A549 (cell line): ENCODE measurements around the gene BMPR2. TPM values are rescaled to one million over a fixed set of nuclear protein-coding genes. Genes with fewer than 3 reads are reported as not detected.
A peak's percentile ranks its signal among the peaks of the same experiment; 100 is the strongest.

Experiments used
- ATAC-seq, 2 experiments: fragments of 200-7000 bp in 1 of 2; fragments of >200 bp in 1 of 2; cut with Nextera tagmentation in 1 of 2; cut with Tn5 transposase in 1 of 2; 3 replicates each; pipeline versions ENCODE4 v1.8.0 to v1.9.1; 2018 to 2020; ENCODE audit warnings: mild to moderate bottlenecking in 1 of 2, moderate library complexity in 1 of 2
- CTCF ChIA-PET: fragments of 300-600 bp; sonication (Branson Sonifier 250); formaldehyde crosslinking; extraction: SDS; loops from one replicate; lab custom pipeline; 2021; ENCODE audit warnings: antibody characterized with exemption, inconsistent platforms; lab: Yijun Ruan, JAX
- POLR2A ChIA-PET: fragments of 350-600 bp; formaldehyde crosslinking; extraction: SDS; loops from one replicate; lab custom pipeline; 2021; ENCODE audit warnings: antibody characterized with exemption, inconsistent platforms; lab: Yijun Ruan, JAX
- DNase-seq, 2 experiments: peaks; one replicate each; pipeline versions ENCODE4 v3.0.0 to v3.0.0-alpha.2; 2011 to 2016; ENCODE audit warnings: low read depth in 1 of 2, low spot score in 1 of 2
- FAIRE-seq: peaks from 2 replicates; lab custom pipeline; 2011; peaks lifted over from hg19 to GRCh38; lab: Jason Lieb, UNC
- H3K27ac ChIP-seq, 2 experiments: fragments of >200 bp; sonication (Bioruptor Twin); formaldehyde crosslinking; 3 replicates each; pipeline ENCODE4 v1.5.1; 2016 to 2017
- H3K4me1 ChIP-seq: fragments of >200 bp; sonication (Bioruptor Twin); formaldehyde crosslinking; 3 replicates; pipeline ENCODE4 v1.6.1; 2016
- H3K4me2 ChIP-seq: fragments of >200 bp; sonication (Bioruptor Twin); formaldehyde crosslinking; 3 replicates; pipeline ENCODE4 v1.6.1; 2016
- H3K4me3 ChIP-seq: fragments of >200 bp; sonication (Bioruptor Twin); formaldehyde crosslinking; 3 replicates; pipeline ENCODE4 v1.5.1; 2016
- H3K9me3 ChIP-seq: fragments of >200 bp; sonication (Bioruptor Twin); formaldehyde crosslinking; 3 replicates; pipeline ENCODE4 v1.6.1; 2016
- CBX2 ChIP-seq: fragments of 200-600 bp; sonication (generic); IDR thresholded peaks from 2 replicates; pipeline ENCODE4 v1.6.1; 2016; ENCODE audit warnings: low read depth, mild to moderate bottlenecking, borderline replicate concordance
- EHF ChIP-seq: fragments of 250-450 bp; sonication (Bioruptor Pico); IDR thresholded peaks from 2 replicates; pipeline ENCODE4 v1.5.0; 2020; ENCODE audit warnings: mild to moderate bottlenecking
- EHMT2 ChIP-seq: fragments of 200-600 bp; sonication (generic); IDR thresholded peaks from 2 replicates; pipeline ENCODE4 v1.6.1; 2016; ENCODE audit warnings: antibody characterized with exemption, low read depth, mild to moderate bottlenecking, moderate library complexity
- ESRRA ChIP-seq: fragments of 150-350 bp; IDR thresholded peaks from 2 replicates; pipeline ENCODE4 v1.6.1; 2014; ENCODE audit warnings: mild to moderate bottlenecking, low read length, borderline replicate concordance
- FOSB ChIP-seq: fragments of 250-450 bp; sonication (Bioruptor Pico); IDR thresholded peaks from 2 replicates; pipeline ENCODE4 v1.5.0; 2020; ENCODE audit warnings: mild to moderate bottlenecking, moderate library complexity
- FOSL2 ChIP-seq, 2 experiments: fragments of 450-650 bp in 1 of 2; fragments of >200 bp in 1 of 2; sonication (Bioruptor Twin) in 1 of 2; formaldehyde crosslinking; IDR thresholded peaks; 2 replicates each; pipeline versions ENCODE4 v1.5.0 to v1.6.1; 2016 to 2020; ENCODE audit warnings: mild to moderate bottlenecking in 1 of 2, moderate library complexity in 1 of 2
- HDAC2 ChIP-seq: fragments of 200-600 bp; sonication (generic); IDR thresholded peaks from 2 replicates; pipeline ENCODE4 v1.6.1; 2016
- KDM1A ChIP-seq: fragments of 200-600 bp; sonication (generic); IDR thresholded peaks from 2 replicates; pipeline ENCODE4 v1.6.1; 2016; ENCODE audit warnings: low read depth, mild to moderate bottlenecking
- KDM5A ChIP-seq: fragments of 200-600 bp; sonication (generic); IDR thresholded peaks from 2 replicates; pipeline ENCODE4 v1.6.1; 2016; ENCODE audit warnings: antibody characterized with exemption, mild to moderate bottlenecking
- NR3C1 ChIP-seq: fragments of >200 bp; sonication (Bioruptor Twin); formaldehyde crosslinking; IDR thresholded peaks from 3 replicates; pipeline ENCODE4 v1.6.1; 2017
- PHF8 ChIP-seq: fragments of 200-600 bp; sonication (generic); IDR thresholded peaks from 2 replicates; pipeline ENCODE4 v1.6.1; 2016; ENCODE audit warnings: low read depth, mild to moderate bottlenecking, antibody characterized with exemption, moderate library complexity, borderline replicate concordance
- POLR2AphosphoS2 ChIP-seq: conservative IDR thresholded peaks from 2 replicates; pipeline ENCODE4 v1.6.1; 2012; ENCODE audit warnings: low read length, improper control_type of control experiment, inconsistent platforms
- RAD21 ChIP-seq, 2 experiments: fragments of >200 bp in 1 of 2; sonication (Bioruptor Twin) in 1 of 2; formaldehyde crosslinking in 1 of 2; IDR thresholded peaks in 1 of 2; conservative IDR thresholded peaks in 1 of 2; 2 replicates in 1 of 2; 3 replicates in 1 of 2; pipeline ENCODE4 v1.6.1; 2012 to 2018; ENCODE audit warnings: inconsistent platforms in 1 of 2
- RCOR1 ChIP-seq: fragments of 150-350 bp; IDR thresholded peaks from 2 replicates; pipeline ENCODE4 v1.6.1; 2014; ENCODE audit warnings: antibody characterized with exemption, low read length, low read depth
- RFX5 ChIP-seq: fragments of 450-650 bp; IDR thresholded peaks from 2 replicates; pipeline ENCODE4 v1.7.1; 2014; ENCODE audit warnings: antibody characterized with exemption, mild to moderate bottlenecking, moderate library complexity
- SREBF2 ChIP-seq: fragments of 450-650 bp; IDR thresholded peaks from 2 replicates; pipeline ENCODE4 v1.6.1; 2014; ENCODE audit warnings: mild to moderate bottlenecking, moderate library complexity
- TP53 ChIP-seq: fragments of 250-450 bp; sonication (Bioruptor Pico); IDR thresholded peaks from 2 replicates; pipeline ENCODE4 v1.5.0; 2021; ENCODE audit warnings: mild to moderate bottlenecking, moderate library complexity
- ZNF302 ChIP-seq: fragments of 250-450 bp; sonication (Bioruptor Pico); IDR thresholded peaks from 2 replicates; pipeline ENCODE4 v1.9.0; 2021; ENCODE audit warnings: inconsistent platforms, mild to moderate bottlenecking, moderate library complexity
- WGBS: methylation state at CpG from one replicate; pipeline ENCODE4 v1.1.6; 2017; ENCODE audit errors: missing lambda C conversion rate; 5-methylcytosine and 5-hydroxymethylcytosine counted together
- polyA plus RNA-seq, 4 experiments: library from polyadenylated mRNA; depleted of rRNA in 3 of 4; stranded (reverse); fragments of >200 nt; fragmentation: RNase III in 1 of 4; extraction: RNeasy Plus Mini Kit Qiagen cat#74134 plus additional on column Dnase treatment in 1 of 4; gene quantifications; 2 replicates in 3 of 4; 3 replicates in 1 of 4; pipeline ENCODE4 v1.2.3, GENCODE V29; 2011 to 2017
- TF ChIP-seq, protein P1 (sequence below): fragments of 200-600 bp; sonication (generic); IDR thresholded peaks from 2 replicates; pipeline ENCODE4 v1.6.1; 2016; ENCODE audit warnings: antibody characterized with exemption, mild to moderate bottlenecking, moderate library complexity
- TF ChIP-seq, protein P2 (sequence below): fragments of 150-350 bp; IDR thresholded peaks from 2 replicates; pipeline ENCODE4 v1.6.1; 2014; ENCODE audit warnings: low read depth, mild to moderate bottlenecking, low read length
- TF ChIP-seq, protein P3 (sequence below): IDR thresholded peaks from 2 replicates; pipeline ENCODE4 v1.6.1; 2012; ENCODE audit warnings: low read depth, borderline replicate concordance
- TF ChIP-seq, protein P4 (sequence below): fragments of 250-450 bp; sonication (Bioruptor Pico); IDR thresholded peaks from 2 replicates; pipeline ENCODE4 v1.5.0; 2021; ENCODE audit warnings: mild to moderate bottlenecking, moderate library complexity, borderline replicate concordance

Gene BMPR2
- polyA plus RNA-seq, 2 of the 4 experiments (the other 2 are of a cell fraction), result 13.9 to 46.3 TPM

DNA sequence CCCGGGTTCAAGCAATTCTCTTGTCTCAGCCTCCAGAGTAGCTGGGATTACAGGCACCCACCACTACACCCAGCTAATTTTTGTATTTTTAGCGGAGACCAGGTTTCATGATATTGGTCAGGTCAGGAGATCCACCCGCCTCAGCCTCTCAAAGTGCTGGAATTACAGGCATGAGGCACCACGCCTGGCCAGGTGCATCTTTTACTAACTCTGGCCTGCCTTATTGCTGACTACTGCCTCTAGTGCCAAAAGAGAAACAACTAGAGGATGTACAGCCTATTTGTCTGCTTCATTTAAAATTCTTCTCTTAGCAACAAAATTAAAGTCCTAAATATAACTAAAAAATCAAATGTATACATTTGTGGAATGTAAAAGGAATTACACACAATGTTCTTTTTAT lies 115.4 kb downstream of the BMPR2 start:
- DNase-seq (no peak), ATAC-seq (peak in 1 of 2 experiments; percentile 56; a peak in 2 of 6 replicates), FAIRE-seq (no peak)
- POLR2A ChIA-PET, result no interaction called here
- H3K4me1 ChIP-seq, result peaks cover 13% of the 10 kb centered on the region
- H3K4me2 ChIP-seq, result no peak overlapping the region
- CTCF ChIA-PET, result no interaction called here
- TF ChIP-seq KDM1A, result no peak
- no peak for TF ChIP-seq NR3C1
- TF ChIP-seq RCOR1, result no peak
- TF ChIP-seq HDAC2, result no peak
- TF ChIP-seq FOSL2 (IDR thresholded peaks at IDR 0.05), result no peak
- TF ChIP-seq FOSL2 (CRISPR knock-in tag; IDR thresholded peaks at IDR 0.05), result no peak
- TF ChIP-seq FOSB, result no peak
- TF ChIP-seq RAD21 (conservative IDR thresholded peaks at IDR 0.05 in 1 of 2, IDR thresholded peaks at IDR 0.05 in 1 of 2), result no peak
- TF ChIP-seq ZNF302 (CRISPR knock-in tag), result no peak
- TF ChIP-seq ESRRA, result no peak
- no peak for TF ChIP-seq RFX5
- WGBS, result 95% methylated on average over 4 of the region's 4 CpGs
- no peaks in the 10 kb centered on the region for H3K9me3 ChIP-seq
- H3K4me3 ChIP-seq, result no peak overlapping the region
- H3K27ac ChIP-seq, result no peak overlapping the region

DNA sequence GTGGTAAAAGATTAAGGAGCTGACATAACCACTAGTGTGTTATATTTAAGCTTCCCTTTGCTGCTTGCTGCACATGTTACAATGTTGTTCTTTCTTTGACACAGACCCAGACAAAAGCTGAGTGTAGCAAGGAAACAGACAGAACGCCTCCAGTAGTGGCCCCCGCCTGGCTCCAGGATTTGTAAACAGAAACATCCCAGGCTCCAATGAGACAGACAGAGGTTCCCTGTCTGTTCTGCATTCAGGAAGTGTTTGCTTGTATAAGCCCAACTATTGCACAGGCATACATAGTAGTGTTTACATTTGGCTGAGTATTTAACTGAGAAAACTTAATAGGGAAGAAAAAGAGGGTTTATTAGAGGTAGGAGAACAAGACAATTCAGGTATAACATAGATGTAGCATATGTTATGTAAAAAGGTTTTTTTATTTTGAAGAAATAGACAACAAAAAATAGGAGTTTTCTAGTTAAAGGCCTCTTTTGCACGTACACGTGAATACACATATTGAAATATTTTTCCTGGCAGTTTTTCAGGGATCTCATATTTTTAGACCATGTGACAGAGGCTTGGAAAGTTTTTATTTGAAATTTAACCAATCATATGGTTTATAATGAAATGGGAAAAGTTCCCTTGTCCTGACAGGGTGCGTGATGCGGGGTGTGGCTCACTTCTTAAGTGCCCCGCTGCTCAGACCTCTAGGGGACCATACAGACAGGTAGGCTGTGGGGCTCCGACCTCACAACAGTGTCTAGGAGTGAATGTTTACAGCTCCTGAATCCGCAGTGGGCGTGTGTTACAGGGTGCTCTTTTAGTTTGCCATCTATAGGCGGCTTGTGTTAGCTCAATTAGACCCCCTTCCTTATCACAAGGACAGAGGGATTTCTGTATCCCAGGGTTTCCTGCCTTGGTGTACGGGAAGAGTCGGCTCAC lies 118.4 kb downstream of the BMPR2 start:
- FAIRE-seq (no peak), DNase-seq (peak in 1 of 2 experiments; percentile 54), ATAC-seq (peak; percentile 39 to 93; a peak in 5 of 6 replicates)
- TF ChIP-seq, protein P1, sequence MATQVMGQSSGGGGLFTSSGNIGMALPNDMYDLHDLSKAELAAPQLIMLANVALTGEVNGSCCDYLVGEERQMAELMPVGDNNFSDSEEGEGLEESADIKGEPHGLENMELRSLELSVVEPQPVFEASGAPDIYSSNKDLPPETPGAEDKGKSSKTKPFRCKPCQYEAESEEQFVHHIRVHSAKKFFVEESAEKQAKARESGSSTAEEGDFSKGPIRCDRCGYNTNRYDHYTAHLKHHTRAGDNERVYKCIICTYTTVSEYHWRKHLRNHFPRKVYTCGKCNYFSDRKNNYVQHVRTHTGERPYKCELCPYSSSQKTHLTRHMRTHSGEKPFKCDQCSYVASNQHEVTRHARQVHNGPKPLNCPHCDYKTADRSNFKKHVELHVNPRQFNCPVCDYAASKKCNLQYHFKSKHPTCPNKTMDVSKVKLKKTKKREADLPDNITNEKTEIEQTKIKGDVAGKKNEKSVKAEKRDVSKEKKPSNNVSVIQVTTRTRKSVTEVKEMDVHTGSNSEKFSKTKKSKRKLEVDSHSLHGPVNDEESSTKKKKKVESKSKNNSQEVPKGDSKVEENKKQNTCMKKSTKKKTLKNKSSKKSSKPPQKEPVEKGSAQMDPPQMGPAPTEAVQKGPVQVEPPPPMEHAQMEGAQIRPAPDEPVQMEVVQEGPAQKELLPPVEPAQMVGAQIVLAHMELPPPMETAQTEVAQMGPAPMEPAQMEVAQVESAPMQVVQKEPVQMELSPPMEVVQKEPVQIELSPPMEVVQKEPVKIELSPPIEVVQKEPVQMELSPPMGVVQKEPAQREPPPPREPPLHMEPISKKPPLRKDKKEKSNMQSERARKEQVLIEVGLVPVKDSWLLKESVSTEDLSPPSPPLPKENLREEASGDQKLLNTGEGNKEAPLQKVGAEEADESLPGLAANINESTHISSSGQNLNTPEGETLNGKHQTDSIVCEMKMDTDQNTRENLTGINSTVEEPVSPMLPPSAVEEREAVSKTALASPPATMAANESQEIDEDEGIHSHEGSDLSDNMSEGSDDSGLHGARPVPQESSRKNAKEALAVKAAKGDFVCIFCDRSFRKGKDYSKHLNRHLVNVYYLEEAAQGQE, result no peak
- TF ChIP-seq POLR2AphosphoS2 (no peak), TP53 (CRISPR knock-in tag) (no peak), NR3C1 (no peak), HDAC2 (no peak), PHF8 (no peak), EHF (CRISPR knock-in tag) (no peak), SREBF2 (no peak), KDM5A (no peak), EHMT2 (no peak), CBX2 (no peak)
- TF ChIP-seq, protein P2, sequence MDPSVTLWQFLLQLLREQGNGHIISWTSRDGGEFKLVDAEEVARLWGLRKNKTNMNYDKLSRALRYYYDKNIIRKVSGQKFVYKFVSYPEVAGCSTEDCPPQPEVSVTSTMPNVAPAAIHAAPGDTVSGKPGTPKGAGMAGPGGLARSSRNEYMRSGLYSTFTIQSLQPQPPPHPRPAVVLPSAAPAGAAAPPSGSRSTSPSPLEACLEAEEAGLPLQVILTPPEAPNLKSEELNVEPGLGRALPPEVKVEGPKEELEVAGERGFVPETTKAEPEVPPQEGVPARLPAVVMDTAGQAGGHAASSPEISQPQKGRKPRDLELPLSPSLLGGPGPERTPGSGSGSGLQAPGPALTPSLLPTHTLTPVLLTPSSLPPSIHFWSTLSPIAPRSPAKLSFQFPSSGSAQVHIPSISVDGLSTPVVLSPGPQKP, result no peak
- TF ChIP-seq, protein P3, sequence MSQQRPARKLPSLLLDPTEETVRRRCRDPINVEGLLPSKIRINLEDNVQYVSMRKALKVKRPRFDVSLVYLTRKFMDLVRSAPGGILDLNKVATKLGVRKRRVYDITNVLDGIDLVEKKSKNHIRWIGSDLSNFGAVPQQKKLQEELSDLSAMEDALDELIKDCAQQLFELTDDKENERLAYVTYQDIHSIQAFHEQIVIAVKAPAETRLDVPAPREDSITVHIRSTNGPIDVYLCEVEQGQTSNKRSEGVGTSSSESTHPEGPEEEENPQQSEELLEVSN, result no peak
- TF ChIP-seq, protein P4, sequence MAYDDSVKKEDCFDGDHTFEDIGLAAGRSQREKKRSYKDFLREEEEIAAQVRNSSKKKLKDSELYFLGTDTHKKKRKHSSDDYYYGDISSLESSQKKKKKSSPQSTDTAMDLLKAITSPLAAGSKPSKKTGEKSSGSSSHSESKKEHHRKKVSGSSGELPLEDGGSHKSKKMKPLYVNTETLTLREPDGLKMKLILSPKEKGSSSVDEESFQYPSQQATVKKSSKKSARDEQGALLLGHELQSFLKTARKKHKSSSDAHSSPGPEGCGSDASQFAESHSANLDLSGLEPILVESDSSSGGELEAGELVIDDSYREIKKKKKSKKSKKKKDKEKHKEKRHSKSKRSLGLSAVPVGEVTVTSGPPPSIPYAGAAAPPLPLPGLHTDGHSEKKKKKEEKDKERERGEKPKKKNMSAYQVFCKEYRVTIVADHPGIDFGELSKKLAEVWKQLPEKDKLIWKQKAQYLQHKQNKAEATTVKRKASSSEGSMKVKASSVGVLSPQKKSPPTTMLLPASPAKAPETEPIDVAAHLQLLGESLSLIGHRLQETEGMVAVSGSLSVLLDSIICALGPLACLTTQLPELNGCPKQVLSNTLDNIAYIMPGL, result no peak
- ChIA-PET POLR2A (interaction anchor here (0.6 kb wide), 1 partner anchor 14 kb away, joined by 9 read pairs; no protein-coding TSS in a partner anchor), CTCF (interaction anchor here (0.9 kb wide), 2 partner anchors 9 to 11 kb away, joined by 3 read pairs; no protein-coding TSS in a partner anchor)
- Histone ChIP-seq H3K9me3 (no peaks in the 10 kb centered on the region), H3K27ac (no peak overlapping the region), H3K4me1 (peaks cover 13% of the 10 kb centered on the region), H3K4me3 (no peak overlapping the region), H3K4me2 (peak overlapping the region; percentile 42)
- 73% methylated on average over 13 of the region's 13 CpGs for WGBS
